Loucy (cell line): ENCODE data around the gene NRG3.

Experiments
- H2AFZ ChIP-seq: fragments of 200-600 bp; sonication (generic); 2 replicates; pipeline ENCODE4 v1.6.0; 2016; ENCODE audit warnings: antibody characterized with exemption, mild to moderate bottlenecking, low read length, moderate library complexity
- H3F3A ChIP-seq: fragments of 200-600 bp; 2 replicates; pipeline ENCODE4 v1.6.0; 2016; ENCODE audit warnings: antibody characterized with exemption, low read depth, mild to moderate bottlenecking
- H3K27me3 ChIP-seq: fragments of 200-600 bp; sonication (generic); 2 replicates; pipeline ENCODE4 v1.6.1; 2014; ENCODE audit warnings: low read length, mild to moderate bottlenecking; ENCODE audit not compliant: insufficient read depth, poor library complexity, severe bottlenecking
- H3K36me3 ChIP-seq: fragments of 200-600 bp; sonication (generic); 2 replicates; pipeline ENCODE4 v1.6.1; 2016; ENCODE audit warnings: low read length; ENCODE audit not compliant: insufficient read depth
- H3K4me1 ChIP-seq: fragments of 200-600 bp; sonication (generic); 2 replicates; pipeline ENCODE4 v1.5.1; 2014; ENCODE audit warnings: low read length, mild to moderate bottlenecking; ENCODE audit not compliant: insufficient read depth, poor library complexity, severe bottlenecking
- H3K4me2 ChIP-seq: fragments of 200-600 bp; sonication (generic); 2 replicates; pipeline ENCODE4 v1.6.0; 2014; ENCODE audit warnings: antibody characterized with exemption, low read length, low read depth, mild to moderate bottlenecking; ENCODE audit not compliant: poor library complexity, severe bottlenecking
- H3K4me3 ChIP-seq: fragments of 200-600 bp; sonication (generic); 2 replicates; pipeline ENCODE4 v1.5.1; 2014; ENCODE audit warnings: low read length, mild to moderate bottlenecking, mixed read lengths; ENCODE audit not compliant: poor library complexity, severe bottlenecking
- H3K79me2 ChIP-seq: fragments of 200-600 bp; sonication (generic); 2 replicates; pipeline ENCODE4 v1.6.1; 2014; ENCODE audit warnings: low read length; ENCODE audit not compliant: insufficient read depth
- H3K9ac ChIP-seq: fragments of 200-600 bp; sonication (generic); 2 replicates; pipeline ENCODE4 v1.6.0; 2014; ENCODE audit warnings: mild to moderate bottlenecking, low read depth, low read length, moderate library complexity; ENCODE audit not compliant: poor library complexity, severe bottlenecking
- H3K9me2 ChIP-seq: fragments of 200-600 bp; sonication (generic); replicated peaks from 2 replicates; pipeline ENCODE4 v1.6.1; 2016; ENCODE audit warnings: low read depth, low read length, mixed read lengths
- H3K9me3 ChIP-seq: fragments of 200-600 bp; sonication (generic); 2 replicates; pipeline ENCODE4 v1.6.1; 2014; ENCODE audit warnings: mild to moderate bottlenecking, antibody characterized with exemption, low read length, low read depth; ENCODE audit not compliant: insufficient read depth
- H4K20me1 ChIP-seq: fragments of 200-600 bp; sonication (generic); 2 replicates; pipeline ENCODE4 v1.6.0; 2014; ENCODE audit warnings: antibody characterized with exemption, low read length, mild to moderate bottlenecking; ENCODE audit not compliant: insufficient read depth, poor library complexity, severe bottlenecking
- CTCF ChIP-seq: fragments of 200-600 bp; sonication (generic); conservative IDR thresholded peaks from 2 replicates; pipeline ENCODE4 v1.5.1; 2014; ENCODE audit warnings: mild to moderate bottlenecking, antibody characterized with exemption, low read length
- EZH2phosphoT487 ChIP-seq: fragments of 200-600 bp; IDR thresholded peaks from 2 replicates; pipeline ENCODE4 v1.6.1; 2018; ENCODE audit warnings: antibody characterized with exemption, mild to moderate bottlenecking, moderate library complexity, borderline replicate concordance

The NRG3 gene

GRCh38 chr10:82856957-82857613 is 982.1 kb downstream of the NRG3 start:
- no peak overlapping the region for H3K9ac ChIP-seq
- H3K9me3 ChIP-seq: no peaks in the 10 kb centered on the region
- no peaks in the 10 kb centered on the region for H3K27me3 ChIP-seq
- no peaks in the 10 kb centered on the region for H4K20me1 ChIP-seq
- no peaks in the 10 kb centered on the region for H3K9me2 ChIP-seq
- H3K36me3 ChIP-seq: no peaks in the 10 kb centered on the region
- no peak overlapping the region for H3K4me3 ChIP-seq
- no peak overlapping the region for H3K4me2 ChIP-seq
- H3F3A ChIP-seq: no peaks in the 10 kb centered on the region
- no peak for TF ChIP-seq CTCF
- no peak for TF ChIP-seq EZH2phosphoT487
- no peak overlapping the region for H2AFZ ChIP-seq
- no peaks in the 10 kb centered on the region for H3K79me2 ChIP-seq
- no peaks in the 10 kb centered on the region for H3K4me1 ChIP-seq

GRCh38 chr10:82861889-82862288 is 986.9 kb downstream of the NRG3 start:
- no peaks in the 10 kb centered on the region for H3F3A ChIP-seq
- TF ChIP-seq CTCF: no peak
- no peak for TF ChIP-seq EZH2phosphoT487
- no peak overlapping the region for H3K9ac ChIP-seq
- H3K79me2 ChIP-seq: no peaks in the 10 kb centered on the region
- H3K4me3 ChIP-seq: no peak overlapping the region
- H3K27me3 ChIP-seq: no peaks in the 10 kb centered on the region
- no peaks in the 10 kb centered on the region for H4K20me1 ChIP-seq
- no peaks in the 10 kb centered on the region for H3K9me2 ChIP-seq
- H3K4me1 ChIP-seq: no peaks in the 10 kb centered on the region
- no peak overlapping the region for H2AFZ ChIP-seq
- H3K36me3 ChIP-seq: no peaks in the 10 kb centered on the region
- H3K4me2 ChIP-seq: no peak overlapping the region
- H3K9me3 ChIP-seq: no peaks in the 10 kb centered on the region

GRCh38 chr10:82865366-82865765 is 990.4 kb downstream of the NRG3 start:
- H2AFZ ChIP-seq: no peak overlapping the region
- H3K4me2 ChIP-seq: no peak overlapping the region
- no peak for TF ChIP-seq CTCF
- no peak for TF ChIP-seq EZH2phosphoT487
- no peaks in the 10 kb centered on the region for H3K79me2 ChIP-seq
- no peaks in the 10 kb centered on the region for H3F3A ChIP-seq
- no peaks in the 10 kb centered on the region for H3K27me3 ChIP-seq
- H3K4me3 ChIP-seq: no peak overlapping the region
- H4K20me1 ChIP-seq: no peaks in the 10 kb centered on the region
- no peaks in the 10 kb centered on the region for H3K36me3 ChIP-seq
- no peak overlapping the region for H3K9ac ChIP-seq
- H3K9me2 ChIP-seq: no peaks in the 10 kb centered on the region
- no peaks in the 10 kb centered on the region for H3K4me1 ChIP-seq
- no peaks in the 10 kb centered on the region for H3K9me3 ChIP-seq
